ENCODE results near the gene SORBS2. TPM values are rescaled to one million over a fixed set of nuclear protein-coding genes. Genes with fewer than 3 reads are reported as not detected.

Gene SORBS2
- total RNA-seq, 1 donor, result under 0.01 TPM

GRCh38 chr4:185836241-185837084 is 24.5 kb upstream of the SORBS2 start:
- no peak for DNase-seq (ENCODE audit: low read depth in 2 of 3, low spot score in 2 of 3)

GRCh38 chr4:185835814-185836213 is 23.8 kb upstream of the SORBS2 start:
- no peak for DNase-seq (ENCODE audit: low read depth in 2 of 3, low spot score in 2 of 3)

GRCh38 chr4:185835336-185835735 is 23.3 kb upstream of the SORBS2 start:
- DNase-seq (ENCODE audit: low read depth in 2 of 3, low spot score in 2 of 3), result no peak

GRCh38 chr4:185834778-185835177 is 22.8 kb upstream of the SORBS2 start:
- no peak for DNase-seq (ENCODE audit: low read depth in 2 of 3, low spot score in 2 of 3)

- DNase-seq (ENCODE audit: low read depth in 2 of 3, low spot score in 2 of 3), result no peak
These were observed 22.1 kb upstream of the SORBS2 start for GRCh38 chr4:185834088-185834487.

GRCh38 chr4:185833055-185833598 is 21.1 kb upstream of the SORBS2 start:
- DNase-seq (ENCODE audit: low read depth in 2 of 3, low spot score in 2 of 3), result no peak

- DNase-seq (ENCODE audit: low read depth in 2 of 3, low spot score in 2 of 3), result no peak
These were observed 19.3 kb upstream of the SORBS2 start for GRCh38 chr4:185831125-185831815.

GRCh38 chr4:185830263-185830994 is 18.4 kb upstream of the SORBS2 start:
- no peak for DNase-seq (ENCODE audit: low read depth in 2 of 3, low spot score in 2 of 3)

- no peak for DNase-seq (ENCODE audit: low read depth in 2 of 3, low spot score in 2 of 3)
These were observed 14.4 kb upstream of the SORBS2 start for GRCh38 chr4:185826381-185826780.

- no peak for DNase-seq (ENCODE audit: low read depth in 2 of 3, low spot score in 2 of 3)
These were observed 13.7 kb upstream of the SORBS2 start for GRCh38 chr4:185825737-185826136.

GRCh38 chr4:185822791-185823190 is 10.8 kb upstream of the SORBS2 start:
- no peak for DNase-seq (ENCODE audit: low read depth in 2 of 3, low spot score in 2 of 3)

- no peak for DNase-seq (ENCODE audit: low read depth in 2 of 3, low spot score in 2 of 3)
These were observed 9.0 kb upstream of the SORBS2 start for GRCh38 chr4:185821029-185821419.

- DNase-seq (ENCODE audit: low read depth in 2 of 3, low spot score in 2 of 3), result no peak
These were observed 8.4 kb upstream of the SORBS2 start for GRCh38 chr4:185820146-185821028.

GRCh38 chr4:185819144-185819543 is 7.2 kb upstream of the SORBS2 start:
- DNase-seq (ENCODE audit: low read depth in 2 of 3, low spot score in 2 of 3), result no peak

- no peak for DNase-seq (ENCODE audit: low read depth in 2 of 3, low spot score in 2 of 3)
These were observed 5.4 kb upstream of the SORBS2 start for GRCh38 chr4:185817403-185817818.

- DNase-seq (ENCODE audit: low read depth in 2 of 3, low spot score in 2 of 3), result no peak
These were observed 1.1 kb upstream of the SORBS2 start for GRCh38 chr4:185813133-185813532.

GRCh38 chr4:185810746-185811508 is 1.1 kb downstream of the SORBS2 start:
- no peak for DNase-seq (ENCODE audit: low read depth in 2 of 3, low spot score in 2 of 3)

- DNase-seq (ENCODE audit: low read depth in 2 of 3, low spot score in 2 of 3), result no peak
These were observed 2.4 kb downstream of the SORBS2 start for GRCh38 chr4:185809533-185810071.

- DNase-seq (ENCODE audit: low read depth in 2 of 3, low spot score in 2 of 3), result no peak
These were observed 2.9 kb downstream of the SORBS2 start for GRCh38 chr4:185809121-185809520.

Data from hematopoietic multipotent progenitor cell (in vitro differentiated cells).